H1 (cell line): ENCODE results near the gene ALDH1A2. TPM values are rescaled to one million over a fixed set of nuclear protein-coding genes. Genes with fewer than 3 reads are reported as not detected.

Experiments used
- CTCF ChIA-PET: fragments of 300-600 bp; sonication (Branson Sonifier 250); formaldehyde crosslinking; loops from one replicate; lab custom pipeline; 2021; ENCODE audit not compliant: partially characterized antibody; lab: Charles Lee
- POLR2A ChIA-PET: fragments of 300-600 bp; sonication (Branson Sonifier 250); formaldehyde crosslinking; loops from one replicate; lab custom pipeline; 2021; ENCODE audit warnings: inconsistent platforms; ENCODE audit not compliant: partially characterized antibody; lab: Charles Lee
- DNase-seq, 2 experiments: peaks; one replicate each; pipeline versions ENCODE4 v3.0.0 to v3.0.0-alpha.2; 2010 to 2022; ENCODE audit warnings: low spot score in 2 of 2, low read depth in 1 of 2, mixed read lengths in 1 of 2
- FAIRE-seq: peaks from 2 replicates; lab custom pipeline; 2011; peaks lifted over from hg19 to GRCh38; lab: Jason Lieb, UNC
- H2AFZ ChIP-seq: 2 replicates; pipeline ENCODE4 v1.8.1; 2012; ENCODE audit warnings: low read length, inconsistent platforms
- H2AK5ac ChIP-seq: 2 replicates; pipeline ENCODE4 v1.6.1; 2013; ENCODE audit warnings: low read depth, low read length
- H2BK120ac ChIP-seq: replicated peaks from 2 replicates; pipeline ENCODE3; 2013; ENCODE audit warnings: low read depth, low read length, inconsistent platforms
- H2BK12ac ChIP-seq: 2 replicates; pipeline ENCODE4 v1.6.1; 2013; ENCODE audit warnings: low read depth, low read length
- H2BK15ac ChIP-seq: 2 replicates; pipeline ENCODE4 v1.6.1; 2013; ENCODE audit warnings: low read length
- H2BK20ac ChIP-seq: 2 replicates; pipeline ENCODE4 v1.6.1; 2013; ENCODE audit warnings: low read length
- H2BK5ac ChIP-seq: 2 replicates; pipeline ENCODE4 v1.6.1; 2013; ENCODE audit warnings: low read depth, low read length
- H3K14ac ChIP-seq: 2 replicates; pipeline ENCODE4 v1.6.1; 2013; ENCODE audit warnings: inconsistent platforms; ENCODE audit not compliant: insufficient read length
- H3K18ac ChIP-seq: 2 replicates; pipeline ENCODE4 v1.6.1; 2013; ENCODE audit warnings: low read length; ENCODE audit errors: extremely low read depth
- H3K23ac ChIP-seq: 2 replicates; pipeline ENCODE4 v1.6.1; 2013; ENCODE audit warnings: inconsistent platforms; ENCODE audit not compliant: insufficient read length
- H3K23me2 ChIP-seq: 2 replicates; pipeline ENCODE4 v1.6.1; 2013; ENCODE audit warnings: low read depth, low read length
- H3K27ac ChIP-seq: 2 replicates; pipeline ENCODE4 v1.6.1; 2011; ENCODE audit warnings: low read depth, low read length, inconsistent platforms
- H3K27me3 ChIP-seq, 4 experiments: replicated peaks in 1 of 4; 1 replicate in 1 of 4; 2 replicates in 3 of 4; pipeline versions ENCODE4 v1.6.1 to v1.8.1; 2011 to 2013; ENCODE audit warnings: low read length in 3 of 4, mild to moderate bottlenecking in 3 of 4, inconsistent platforms in 2 of 4, mixed read lengths in 2 of 4, moderate library complexity in 1 of 4; ENCODE audit not compliant: control insufficient read depth in 3 of 4, insufficient read depth in 3 of 4; ENCODE audit errors: extremely low read depth in 1 of 4
- H3K36me3 ChIP-seq, 4 experiments: 2 replicates each; pipeline versions ENCODE4 v1.6.1 to v1.8.1; 2011 to 2013; ENCODE audit warnings: mild to moderate bottlenecking in 4 of 4, low read length in 3 of 4, moderate library complexity in 2 of 4, control low read depth in 1 of 4, inconsistent platforms in 1 of 4; ENCODE audit not compliant: insufficient read depth in 4 of 4, control insufficient read depth in 2 of 4
- H3K4ac ChIP-seq: replicated peaks from 2 replicates; pipeline ENCODE3; 2013; ENCODE audit warnings: low read length, low read depth, mixed read lengths, inconsistent platforms; ENCODE audit not compliant: insufficient read length
- H3K4me1 ChIP-seq, 4 experiments: replicated peaks in 1 of 4; 1 replicate in 1 of 4; 2 replicates in 3 of 4; pipeline versions ENCODE4 v1.6.1 to v1.8.1; 2011 to 2013; ENCODE audit warnings: low read length in 3 of 4, inconsistent platforms in 2 of 4, mixed read lengths in 1 of 4; ENCODE audit not compliant: insufficient read depth in 4 of 4, control insufficient read depth in 3 of 4
- H3K4me2 ChIP-seq, 2 experiments: 2 replicates each; pipeline versions ENCODE4 v1.6.1 to v1.8.1; 2011 to 2013; ENCODE audit warnings: low read depth in 2 of 2, low read length in 2 of 2, control low read depth in 1 of 2, inconsistent platforms in 1 of 2, mild to moderate bottlenecking in 1 of 2; ENCODE audit not compliant: insufficient read depth in 1 of 2
- H3K4me3 ChIP-seq, 4 experiments: fragments of 200-600, 300-600 bp in 1 of 4; sonication (generic), shearing (Covaris generic), sonication (Bioruptor Twin) in 1 of 4; 2 replicates each; pipeline versions ENCODE4 v1.5.1 to v1.8.1; 2011 to 2016; ENCODE audit warnings: low read length in 4 of 4, low read depth in 3 of 4, control low read depth in 2 of 4, inconsistent platforms in 2 of 4, mild to moderate bottlenecking in 2 of 4, mixed read lengths in 1 of 4, moderate library complexity in 1 of 4; ENCODE audit not compliant: insufficient read depth in 2 of 4; ENCODE audit errors: extremely low read depth in 1 of 4
- H3K56ac ChIP-seq: replicated peaks from 2 replicates; pipeline ENCODE3; 2013; ENCODE audit warnings: low read depth, mild to moderate bottlenecking, mixed read lengths, low read length, inconsistent platforms; ENCODE audit not compliant: insufficient read length
- H3K79me1 ChIP-seq: 2 replicates; pipeline ENCODE4 v1.6.1; 2013; ENCODE audit warnings: low read depth, low read length, control low read depth
- H3K79me2 ChIP-seq, 2 experiments: 2 replicates each; pipeline versions ENCODE4 v1.6.1 to v1.8.1; 2012 to 2013; ENCODE audit warnings: low read length in 2 of 2, mild to moderate bottlenecking in 2 of 2, inconsistent platforms in 1 of 2; ENCODE audit not compliant: insufficient read depth in 2 of 2, control insufficient read depth in 1 of 2
- H3K9ac ChIP-seq, 4 experiments: replicated peaks in 1 of 4; 1 replicate in 1 of 4; 2 replicates in 3 of 4; pipeline versions ENCODE4 v1.6.1 to v1.8.1; 2011 to 2013; ENCODE audit warnings: low read depth in 3 of 4, low read length in 3 of 4, control low read depth in 2 of 4, mild to moderate bottlenecking in 2 of 4, moderate library complexity in 2 of 4, inconsistent platforms in 1 of 4; ENCODE audit errors: extremely low read depth in 1 of 4
- H3K9me3 ChIP-seq, 2 experiments: 2 replicates each; pipeline versions ENCODE4 v1.6.1 to v1.8.1; 2012 to 2013; ENCODE audit warnings: mild to moderate bottlenecking in 2 of 2, moderate library complexity in 2 of 2, control low read depth in 1 of 2, inconsistent platforms in 1 of 2, low read depth in 1 of 2, low read length in 1 of 2, mixed read lengths in 1 of 2; ENCODE audit not compliant: insufficient read depth in 2 of 2
- H4K20me1 ChIP-seq, 2 experiments: replicated peaks in 1 of 2; 2 replicates each; pipeline versions ENCODE3 to v1.8.1; 2011 to 2013; ENCODE audit warnings: inconsistent platforms in 2 of 2, low read length in 2 of 2, mild to moderate bottlenecking in 1 of 2; ENCODE audit not compliant: insufficient read depth in 2 of 2, control insufficient read depth in 1 of 2
- H4K5ac ChIP-seq: 2 replicates; pipeline ENCODE4 v1.6.1; 2013; ENCODE audit warnings: low read length, low read depth, mixed read lengths, inconsistent platforms; ENCODE audit not compliant: insufficient read length
- H4K8ac ChIP-seq: 2 replicates; pipeline ENCODE4 v1.8.0; 2013; ENCODE audit warnings: mild to moderate bottlenecking, moderate library complexity, low read length, inconsistent platforms; ENCODE audit not compliant: insufficient read depth; ENCODE audit errors: extremely low read depth
- H4K91ac ChIP-seq: replicated peaks from 2 replicates; pipeline ENCODE3; 2013; ENCODE audit warnings: low read length, mixed read lengths, inconsistent platforms; ENCODE audit not compliant: insufficient read length
- CTCF ChIP-seq, 3 experiments: IDR thresholded peaks; 1 replicate in 2 of 3; 2 replicates in 1 of 3; pipeline versions ENCODE4 v1.5.1 to v1.6.1; 2011; ENCODE audit warnings: low read length in 3 of 3, mild to moderate bottlenecking in 3 of 3, inconsistent platforms in 2 of 3, low read depth in 1 of 3, moderate library complexity in 1 of 3; ENCODE audit not compliant: insufficient read depth in 1 of 3; ENCODE audit errors: control extremely low read depth in 1 of 3
- HDAC2 ChIP-seq, 2 experiments: fragments of 300-600 bp in 1 of 2; sonication (generic) in 1 of 2; IDR thresholded peaks; 2 replicates each; pipeline ENCODE4 v1.6.1; 2011 to 2012; ENCODE audit warnings: low read depth in 2 of 2, low read length in 2 of 2, mild to moderate bottlenecking in 2 of 2, moderate library complexity in 2 of 2, borderline replicate concordance in 1 of 2, inconsistent platforms in 1 of 2
- HDAC6 ChIP-seq: IDR thresholded peaks from one replicate; pipeline ENCODE4 v1.7.1; 2012; ENCODE audit warnings: low read depth, mild to moderate bottlenecking, inconsistent platforms, low read length, moderate library complexity
- KDM1A ChIP-seq: fragments of 200-600, 300-600 bp; sonication (generic); IDR thresholded peaks from 2 replicates; pipeline ENCODE4 v1.7.1; 2016; ENCODE audit warnings: mild to moderate bottlenecking, low read length, borderline replicate concordance
- PHF8 ChIP-seq: fragments of 200-600 bp; sonication (generic); conservative IDR thresholded peaks from 2 replicates; pipeline ENCODE4 v1.7.1; 2012; ENCODE audit warnings: low read depth, mild to moderate bottlenecking, inconsistent platforms, low read length, moderate library complexity
- POLR2A ChIP-seq, 2 experiments: IDR thresholded peaks; 1 replicate in 1 of 2; 2 replicates in 1 of 2; pipeline ENCODE4 v1.6.1; 2011; ENCODE audit warnings: low read depth in 2 of 2, low read length in 2 of 2, mild to moderate bottlenecking in 2 of 2; ENCODE audit errors: control extremely low read depth in 1 of 2
- RBBP5 ChIP-seq: IDR thresholded peaks from 2 replicates; pipeline ENCODE4 v1.7.1; 2012; ENCODE audit warnings: low read depth, mild to moderate bottlenecking, inconsistent platforms, low read length, moderate library complexity, borderline replicate concordance
- WGBS, 2 experiments: shearing (Covaris generic) in 1 of 2; methylation state at CpG; one replicate each; pipeline versions ENCODE4 v1.1.6 to v1.1.7; 2013 to 2015; ENCODE audit warnings: low lambda C conversion rate in 2 of 2, mixed read lengths in 2 of 2, inconsistent platforms in 1 of 2, low coverage in 1 of 2, missing lambda C conversion rate in 1 of 2; ENCODE audit not compliant: insufficient replicate concordance in 2 of 2, insufficient coverage in 1 of 2, insufficient read length in 1 of 2; ENCODE audit errors: extremely low coverage in 1 of 2, missing lambda C conversion rate in 1 of 2; 5-methylcytosine and 5-hydroxymethylcytosine counted together
- polyA plus RNA-seq, 7 experiments: library from polyadenylated mRNA; depleted of rRNA in 3 of 7; stranded (reverse) in 5 of 7; unstranded in 2 of 7; fragments of >200 nt in 5 of 7; fragments of 200-250 nt in 2 of 7; gene quantifications; 1 replicate in 5 of 7; 2 replicates in 1 of 7; 4 replicates in 1 of 7; pipeline versions ENCODE4 v1.2.1 to v1.2.3, GENCODE V29; 2011 to 2013; ENCODE audit warnings: missing spikeins in 2 of 7, mixed read lengths in 2 of 7
- total RNA-seq: library from RNA; stranded (reverse); fragmentation: NEBNext Ultra II Directional; extraction: Animal tissue kit (Norgen Biotek cat#: 25700); gene quantifications from 2 replicates; pipeline ENCODE4 v1.2.1, GENCODE V29; 2021

Gene ALDH1A2
- total and polyA plus RNA-seq, 2 of the 8 experiments (the other 6 are each of a cell fraction or from before 2014, with no cell fraction given), result 0.06 to 0.24 TPM

- peaks cover 2 to 11% (median 6%) of the 10 kb centered on the region in 4 experiments; a peak in 5 of 7 replicates for H3K4me1 ChIP-seq
- POLR2A ChIA-PET, result no interaction called here
- H3K23ac ChIP-seq, result no peak overlapping the region
- H2BK15ac ChIP-seq, result no peak overlapping the region
- no peak overlapping the region for H3K56ac ChIP-seq
- no peaks in the 10 kb centered on the region for H3K9me3 ChIP-seq
- H3K4me3 ChIP-seq, result no peak overlapping the region
- 68% methylated on average over 2 of the region's 2 CpGs; no CpG with 5 or more reads in 1 of the 2 experiments for WGBS, 2 experiments
- DNase-seq (no peak), FAIRE-seq (no peak)
- H3K14ac ChIP-seq, result no peak overlapping the region
- no peak overlapping the region for H4K91ac ChIP-seq
- CTCF ChIA-PET, result interaction anchor here (1.0 kb wide), 2 partner anchors 10 to 47 kb away, joined by 3 read pairs; no protein-coding TSS in a partner anchor
- H2BK12ac ChIP-seq, result no peak overlapping the region
- H2AFZ ChIP-seq, result no peak overlapping the region
- H2BK120ac ChIP-seq, result no peak overlapping the region
- no peak overlapping the region for H2BK20ac ChIP-seq
- H3K4me2 ChIP-seq, result no peak overlapping the region
- H4K20me1 ChIP-seq, result peaks cover 0 to 1% of the 10 kb centered on the region in 2 experiments
- H3K79me2 ChIP-seq, result no peaks in the 10 kb centered on the region
- H3K36me3 ChIP-seq, result no peaks in the 10 kb centered on the region
- no peak overlapping the region for H3K9ac ChIP-seq
- no peaks in the 10 kb centered on the region for H3K79me1 ChIP-seq
- no peaks in the 10 kb centered on the region for H3K23me2 ChIP-seq
- no peak overlapping the region for H4K8ac ChIP-seq
- no peak overlapping the region for H3K27ac ChIP-seq
- H2AK5ac ChIP-seq, result no peak overlapping the region
- H3K18ac ChIP-seq, result no peak overlapping the region
- peaks cover 0 to 8% (median 4%) of the 10 kb centered on the region in 4 experiments; a peak in 4 of 7 replicates for H3K27me3 ChIP-seq
- no peak overlapping the region for H2BK5ac ChIP-seq
- H4K5ac ChIP-seq, result no peak overlapping the region
- no peak overlapping the region for H3K4ac ChIP-seq
- no peak for TF ChIP-seq PHF8
- TF ChIP-seq RBBP5, result no peak
- no peak for TF ChIP-seq CTCF (IDR thresholded peaks at IDR 0.05; ENCODE audit: control extremely low read depth in 1 of 3, insufficient read depth in 1 of 3, low read depth in 1 of 3, low read length in 3 of 3)
- no peak for TF ChIP-seq POLR2A (IDR thresholded peaks at IDR 0.05; ENCODE audit: control extremely low read depth in 1 of 2, low read depth in 2 of 2, low read length in 2 of 2)
- TF ChIP-seq HDAC6, result no peak
- no peak for TF ChIP-seq KDM1A
- TF ChIP-seq HDAC2 (IDR thresholded peaks at IDR 0.05; ENCODE audit: borderline replicate concordance in 1 of 2, low read depth in 2 of 2, low read length in 2 of 2), result no peak
Observed at GRCh38 chr15:58047149-58047548, 18.4 kb downstream of the ALDH1A2 start.
